KMS-11 (cell line): ENCODE data around the gene ITCH.
"Not testable (repeated sequence)": the region's sequence is repeated elsewhere in the genome, so short reads cannot be mapped to it uniquely, and the experiment has no call there.

ENCODE experiments used
- H2AFZ ChIP-seq: fragments of 200-600 bp; sonication (generic); 2 replicates; pipeline ENCODE4 v1.6.1; 2016; ENCODE audit warnings: antibody characterized with exemption, mixed run types, low read depth
- H3K27ac ChIP-seq: fragments of 200-600 bp; sonication (generic); 2 replicates; pipeline ENCODE4 v1.6.1; 2016; ENCODE audit warnings: mild to moderate bottlenecking, mixed run types
- H3K27me3 ChIP-seq: fragments of 200-600 bp; sonication (generic); 2 replicates; pipeline ENCODE4 v1.6.1; 2017; ENCODE audit warnings: mild to moderate bottlenecking, low read depth, mixed run types, moderate library complexity; ENCODE audit not compliant: insufficient read depth
- H3K36me3 ChIP-seq: fragments of 200-600 bp; sonication (generic); 2 replicates; pipeline ENCODE4 v1.6.1; 2017; ENCODE audit warnings: mild to moderate bottlenecking, mixed run types; ENCODE audit not compliant: insufficient read depth
- H3K4me1 ChIP-seq: fragments of 200-600 bp; sonication (generic); 2 replicates; pipeline ENCODE4 v1.6.1; 2016; ENCODE audit warnings: mild to moderate bottlenecking, low read depth, mixed run types; ENCODE audit not compliant: poor library complexity, severe bottlenecking
- H3K4me2 ChIP-seq: fragments of 200-600 bp; sonication (generic); 2 replicates; pipeline ENCODE4 v1.7.0; 2016; ENCODE audit warnings: mild to moderate bottlenecking, mixed run types
- H3K4me3 ChIP-seq: fragments of 200-600 bp; sonication (generic); IDR thresholded peaks from 2 replicates; pipeline ENCODE4 v1.6.1; 2017; ENCODE audit warnings: low read depth, low read length, mixed read lengths; ENCODE audit not compliant: insufficient read depth
- H3K79me2 ChIP-seq: fragments of 200-600 bp; sonication (generic); 2 replicates; pipeline ENCODE4 v1.6.1; 2016; ENCODE audit warnings: low read depth, mixed run types; ENCODE audit not compliant: insufficient read depth
- H3K9ac ChIP-seq: fragments of 200-600 bp; sonication (generic); 2 replicates; pipeline ENCODE4 v1.6.1; 2016; ENCODE audit warnings: mild to moderate bottlenecking, mixed run types
- H4K20me1 ChIP-seq: fragments of 200-600 bp; sonication (generic); 2 replicates; pipeline ENCODE4 v1.6.1; 2016; ENCODE audit warnings: mild to moderate bottlenecking, mixed run types; ENCODE audit not compliant: insufficient read depth
- TF ChIP-seq, protein P1 (sequence below): fragments of 200-600 bp; sonication (generic); conservative IDR thresholded peaks from 2 replicates; pipeline ENCODE4 v1.6.1; 2017; ENCODE audit warnings: low read depth, mild to moderate bottlenecking, antibody characterized with exemption, low read length, moderate library complexity, mixed read lengths

Gene ITCH

DNA sequence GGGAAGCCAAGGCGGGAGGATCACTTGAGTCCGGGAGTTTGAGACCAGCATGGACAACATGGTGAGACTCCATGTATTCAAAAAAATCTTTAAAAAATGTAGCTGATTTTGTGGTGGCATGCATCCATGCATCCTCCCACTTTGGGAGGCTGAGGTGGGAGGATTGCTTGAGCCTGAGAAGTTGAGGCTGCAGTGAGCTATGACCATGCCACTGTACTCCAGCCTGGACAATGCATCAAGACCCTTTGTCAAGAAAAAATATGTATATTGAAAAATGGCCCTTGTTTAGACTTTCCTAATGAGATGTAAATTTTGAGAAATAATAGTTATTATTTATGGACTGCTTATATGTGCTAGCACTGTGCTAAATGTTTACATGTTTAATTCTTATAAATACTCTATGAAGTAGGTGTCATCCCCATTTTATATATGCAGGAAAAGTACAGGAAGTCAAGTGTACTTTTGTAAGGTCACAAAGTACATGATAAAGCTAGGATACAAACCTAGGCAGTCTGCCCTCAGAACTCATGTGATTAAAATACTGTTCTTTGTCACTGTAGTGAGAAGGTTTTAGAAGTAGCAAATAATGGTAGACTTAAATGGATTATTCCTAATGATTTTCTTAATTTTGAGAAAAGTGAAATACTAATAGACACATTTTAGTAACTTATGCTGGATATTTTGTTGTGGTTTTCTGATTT is 58.8 kb downstream of the ITCH start:
- Histone ChIP-seq H3K4me1 (peaks cover 55% of the 10 kb centered on the region), H3K79me2 (peaks cover 51% of the 10 kb centered on the region; the same call in 1 of the 2 replicates), H3K4me2 (no peak overlapping the region), H3K9ac (no peak overlapping the region), H3K4me3 (no peak overlapping the region), H3K27me3 (no peaks in the 10 kb centered on the region), H4K20me1 (no peaks in the 10 kb centered on the region), H3K36me3 (peaks cover 3% of the 10 kb centered on the region; the same call in 1 of the 2 replicates), H3K27ac (no peak overlapping the region), H2AFZ (no peak overlapping the region)
- TF ChIP-seq, protein P1, sequence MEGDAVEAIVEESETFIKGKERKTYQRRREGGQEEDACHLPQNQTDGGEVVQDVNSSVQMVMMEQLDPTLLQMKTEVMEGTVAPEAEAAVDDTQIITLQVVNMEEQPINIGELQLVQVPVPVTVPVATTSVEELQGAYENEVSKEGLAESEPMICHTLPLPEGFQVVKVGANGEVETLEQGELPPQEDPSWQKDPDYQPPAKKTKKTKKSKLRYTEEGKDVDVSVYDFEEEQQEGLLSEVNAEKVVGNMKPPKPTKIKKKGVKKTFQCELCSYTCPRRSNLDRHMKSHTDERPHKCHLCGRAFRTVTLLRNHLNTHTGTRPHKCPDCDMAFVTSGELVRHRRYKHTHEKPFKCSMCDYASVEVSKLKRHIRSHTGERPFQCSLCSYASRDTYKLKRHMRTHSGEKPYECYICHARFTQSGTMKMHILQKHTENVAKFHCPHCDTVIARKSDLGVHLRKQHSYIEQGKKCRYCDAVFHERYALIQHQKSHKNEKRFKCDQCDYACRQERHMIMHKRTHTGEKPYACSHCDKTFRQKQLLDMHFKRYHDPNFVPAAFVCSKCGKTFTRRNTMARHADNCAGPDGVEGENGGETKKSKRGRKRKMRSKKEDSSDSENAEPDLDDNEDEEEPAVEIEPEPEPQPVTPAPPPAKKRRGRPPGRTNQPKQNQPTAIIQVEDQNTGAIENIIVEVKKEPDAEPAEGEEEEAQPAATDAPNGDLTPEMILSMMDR: no peak

DNA sequence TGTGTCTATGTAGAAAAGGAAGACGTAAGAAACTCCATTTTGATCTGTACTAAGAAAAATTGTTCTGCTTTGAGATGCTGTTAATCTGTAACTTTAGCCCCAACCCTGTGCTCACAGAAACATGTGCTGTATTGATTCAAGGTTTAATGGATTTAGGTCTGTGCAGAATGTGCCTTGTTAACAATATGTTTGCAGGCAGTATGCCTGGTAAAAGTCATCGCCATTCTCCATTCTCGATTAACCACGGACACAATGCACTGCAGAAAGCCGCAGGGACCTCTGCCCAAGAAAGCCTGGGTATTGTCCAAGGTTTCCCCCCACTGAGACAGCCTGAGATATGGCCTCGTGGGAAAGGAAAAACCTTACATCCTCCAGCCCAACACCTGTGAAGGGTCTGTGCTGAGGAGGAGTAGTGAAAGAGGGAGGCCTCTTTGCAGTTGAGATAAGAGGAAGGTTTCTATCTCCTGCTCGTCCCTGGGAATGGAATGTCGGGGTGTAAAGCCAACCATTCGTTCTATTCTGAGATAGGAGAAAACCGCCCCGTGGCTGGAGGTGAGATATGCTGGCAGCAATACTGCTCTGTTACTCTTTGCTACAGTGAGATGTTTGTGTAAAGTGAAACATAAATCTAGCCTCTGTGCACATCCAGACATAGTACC is 62.1 kb downstream of the ITCH start:
- H3K9ac ChIP-seq, H3K27ac ChIP-seq, H3K4me3 ChIP-seq, H2AFZ ChIP-seq, H3K27me3 ChIP-seq, H4K20me1 ChIP-seq, H3K4me2 ChIP-seq, H3K36me3 ChIP-seq: not testable (repeated sequence)
- Histone ChIP-seq H3K79me2 (peaks cover 26% of the 10 kb centered on the region; the same call in 1 of the 2 replicates), H3K4me1 (peaks cover 24% of the 10 kb centered on the region)

DNA sequence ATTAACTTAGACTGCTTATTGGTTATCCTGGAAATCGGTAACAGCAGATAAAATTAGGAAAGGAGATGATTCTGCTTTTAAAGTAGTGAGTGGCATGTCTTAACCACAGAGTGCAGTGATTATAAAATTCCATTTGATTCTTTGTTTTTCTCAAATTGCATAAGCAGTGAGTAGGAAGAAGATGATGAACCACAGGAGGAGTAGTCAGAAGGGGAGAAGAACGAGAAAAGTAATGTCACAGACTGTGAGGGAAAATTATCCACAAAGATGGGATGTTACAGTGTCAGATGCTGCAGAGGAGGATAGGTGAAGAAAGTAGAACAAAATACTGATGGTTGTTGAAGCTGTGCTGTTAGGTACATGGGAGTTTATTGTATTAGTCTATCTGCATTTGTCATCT is 63.0 kb downstream of the ITCH start:
- TF ChIP-seq, protein P1: no peak
- H3K9ac ChIP-seq: no peak overlapping the region
- H2AFZ ChIP-seq: no peak overlapping the region
- H4K20me1 ChIP-seq: no peaks in the 10 kb centered on the region
- no peak overlapping the region for H3K4me2 ChIP-seq
- no peaks in the 10 kb centered on the region; the same call in 1 of the 2 replicates for H3K36me3 ChIP-seq
- peaks cover 19% of the 10 kb centered on the region; the same call in 1 of the 2 replicates for H3K79me2 ChIP-seq
- H3K4me3 ChIP-seq: no peak overlapping the region
- peaks cover 20% of the 10 kb centered on the region for H3K4me1 ChIP-seq
- H3K27ac ChIP-seq: no peak overlapping the region
- no peaks in the 10 kb centered on the region for H3K27me3 ChIP-seq

DNA sequence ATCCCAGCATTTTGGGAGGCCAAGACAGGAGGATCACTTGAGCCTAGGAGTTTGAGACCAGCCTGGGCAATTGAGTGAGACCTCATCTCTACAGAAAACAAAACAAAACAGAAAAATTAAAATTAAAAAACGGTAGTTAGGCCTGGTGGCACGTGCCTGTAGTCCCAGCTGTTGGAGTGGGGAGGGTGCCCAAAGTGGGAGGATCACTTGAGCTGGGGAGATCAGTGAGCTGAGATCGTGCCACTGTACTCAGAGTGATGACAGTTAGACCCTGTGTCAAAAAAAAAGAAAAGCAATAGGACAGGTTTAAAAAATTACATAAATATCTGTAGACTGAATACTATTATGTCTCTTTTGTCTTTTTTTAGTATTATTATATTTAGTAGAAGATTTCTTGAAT is 64.3 kb downstream of the ITCH start:
- no peak overlapping the region for H2AFZ ChIP-seq
- no peaks in the 10 kb centered on the region for H4K20me1 ChIP-seq
- peaks cover 6% of the 10 kb centered on the region; the same call in 1 of the 2 replicates for H3K79me2 ChIP-seq
- TF ChIP-seq, protein P1: no peak
- peaks cover 24% of the 10 kb centered on the region for H3K4me1 ChIP-seq
- no peaks in the 10 kb centered on the region; the same call in 1 of the 2 replicates for H3K36me3 ChIP-seq
- H3K4me3 ChIP-seq: no peak overlapping the region
- H3K4me2 ChIP-seq: no peak overlapping the region
- H3K9ac ChIP-seq: no peak overlapping the region
- H3K27ac ChIP-seq: no peak overlapping the region
- H3K27me3 ChIP-seq: no peaks in the 10 kb centered on the region

DNA sequence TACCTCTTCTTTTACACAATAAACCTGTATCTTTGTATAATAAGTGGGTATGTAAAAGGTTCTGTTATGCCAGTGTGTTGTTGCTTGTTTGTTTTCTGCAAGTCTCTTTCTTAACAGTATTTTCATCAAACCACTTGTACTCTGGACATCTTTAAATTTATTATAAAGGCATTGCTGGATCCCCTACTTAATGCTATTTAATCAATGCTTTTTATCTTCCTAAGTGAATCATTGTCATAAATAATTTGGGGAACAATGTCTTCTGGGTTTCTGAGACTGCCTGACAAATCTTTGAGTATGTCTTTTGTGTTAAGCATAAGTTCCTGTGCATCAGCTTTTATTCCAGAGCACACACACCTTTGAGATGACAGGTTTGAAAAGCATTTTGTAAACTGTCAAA is 64.7 kb downstream of the ITCH start:
- H3K27ac ChIP-seq: no peak overlapping the region
- TF ChIP-seq, protein P1: no peak
- H3K79me2 ChIP-seq: peaks cover 1% of the 10 kb centered on the region; the same call in 1 of the 2 replicates
- no peak overlapping the region for H3K9ac ChIP-seq
- H3K4me2 ChIP-seq: no peak overlapping the region
- no peaks in the 10 kb centered on the region for H3K27me3 ChIP-seq
- no peaks in the 10 kb centered on the region; the same call in 1 of the 2 replicates for H3K36me3 ChIP-seq
- H2AFZ ChIP-seq: no peak overlapping the region
- no peak overlapping the region for H3K4me3 ChIP-seq
- H3K4me1 ChIP-seq: peaks cover 23% of the 10 kb centered on the region
- H4K20me1 ChIP-seq: no peaks in the 10 kb centered on the region
